Sigmoid colon (tissue), 7 donors: Measurements from ENCODE around the gene APCDD1. TPM values are rescaled to one million over a fixed set of nuclear protein-coding genes. Genes with fewer than 3 reads are reported as not detected.
A peak's percentile ranks its signal among the peaks of the same experiment; 100 is the strongest.

ENCODE experiments used
- DNase-seq: peaks from one replicate; pipeline ENCODE4 v3.0.0-alpha.2; 2019
- H3K27ac ChIP-seq, 4 donors: fragments of 200-600 bp; sonication (generic); one replicate each; pipeline ENCODE4 v1.5.1; 2016 to 2019; ENCODE audit warnings: mild to moderate bottlenecking in 1 of 4
- H3K27me3 ChIP-seq, 3 donors: fragments of 200-600 bp; sonication (generic); one replicate each; pipeline ENCODE4 v1.5.1; 2019; ENCODE audit warnings: mild to moderate bottlenecking in 1 of 3
- H3K36me3 ChIP-seq, 4 donors: fragments of 200-600 bp; sonication (generic); one replicate each; pipeline ENCODE4 v1.5.1; 2016 to 2019
- H3K4me1 ChIP-seq, 4 donors: fragments of 200-600 bp; sonication (generic); one replicate each; pipeline ENCODE4 v1.5.1; 2017 to 2019
- H3K4me3 ChIP-seq, 4 donors: fragments of 200-600 bp; sonication (generic); one replicate each; pipeline ENCODE4 v1.5.1; 2017 to 2019; ENCODE audit warnings: mild to moderate bottlenecking in 2 of 4, moderate library complexity in 1 of 4
- H3K9me3 ChIP-seq, 4 donors: fragments of 200-600 bp in 3 of 4; sonication (generic) in 3 of 4; one replicate each; pipeline versions ENCODE4 v1.5.1 to v1.6.1; 2013 to 2019
- EP300 ChIP-seq, 4 donors: sonication (generic); formaldehyde crosslinking; IDR thresholded peaks; one replicate each; pipeline ENCODE4 v1.6.1; 2017; ENCODE audit warnings: antibody characterized with exemption in 4 of 4
- POLR2A ChIP-seq, 2 donors: fragments of 450-650 bp; IDR thresholded peaks; one replicate each; pipeline ENCODE4 v1.6.1; 2016; ENCODE audit warnings: antibody characterized with exemption in 2 of 2, mild to moderate bottlenecking in 2 of 2, moderate library complexity in 2 of 2
- POLR2AphosphoS5 ChIP-seq, 4 donors: sonication (generic); formaldehyde crosslinking; IDR thresholded peaks; one replicate each; pipeline ENCODE4 v1.6.1; 2017; ENCODE audit warnings: antibody characterized with exemption in 4 of 4
- WGBS, 2 donors: extraction: QIAGEN DNeasy Blood & Tissue Kit; methylation state at CpG; one replicate each; pipeline ENCODE4 v1.1.7; 2013; 5-methylcytosine and 5-hydroxymethylcytosine counted together
- intact Hi-C: fragments of 100-400 bp; cut with DNase I; formaldehyde crosslinking; loops from one replicate; pipeline ENCODE4 v1.15.1; 2023
- polyA plus RNA-seq, 3 donors: library from polyadenylated mRNA; stranded (reverse); fragments of 200-250 nt; gene quantifications; one replicate each; pipeline ENCODE4 v1.2.3, GENCODE V29; 2013
- total RNA-seq, 4 donors: library from RNA; depleted of rRNA; stranded (reverse); fragments of >200 nt; gene quantifications; one replicate each; pipeline ENCODE4 v1.1.0, GENCODE V29; 2016
- TF ChIP-seq, protein P1 (sequence below), 4 experiments: fragments of 450-650 bp in 3 of 4; fragments of 200-600 bp in 1 of 4; IDR thresholded peaks; one replicate each; pipeline ENCODE4 v1.5.1; 2016 to 2019; ENCODE audit warnings: antibody characterized with exemption in 4 of 4, mild to moderate bottlenecking in 3 of 4, moderate library complexity in 2 of 4
- donor health status: healthy with polysubstance abuse.
- donor health status: Bipolar disorder and iron deficiency.
- donor health status: healthy.

Gene APCDD1
- total and polyA plus RNA-seq, 7 donors: 2.8 to 42.1 (median 12.9) TPM

DNA sequence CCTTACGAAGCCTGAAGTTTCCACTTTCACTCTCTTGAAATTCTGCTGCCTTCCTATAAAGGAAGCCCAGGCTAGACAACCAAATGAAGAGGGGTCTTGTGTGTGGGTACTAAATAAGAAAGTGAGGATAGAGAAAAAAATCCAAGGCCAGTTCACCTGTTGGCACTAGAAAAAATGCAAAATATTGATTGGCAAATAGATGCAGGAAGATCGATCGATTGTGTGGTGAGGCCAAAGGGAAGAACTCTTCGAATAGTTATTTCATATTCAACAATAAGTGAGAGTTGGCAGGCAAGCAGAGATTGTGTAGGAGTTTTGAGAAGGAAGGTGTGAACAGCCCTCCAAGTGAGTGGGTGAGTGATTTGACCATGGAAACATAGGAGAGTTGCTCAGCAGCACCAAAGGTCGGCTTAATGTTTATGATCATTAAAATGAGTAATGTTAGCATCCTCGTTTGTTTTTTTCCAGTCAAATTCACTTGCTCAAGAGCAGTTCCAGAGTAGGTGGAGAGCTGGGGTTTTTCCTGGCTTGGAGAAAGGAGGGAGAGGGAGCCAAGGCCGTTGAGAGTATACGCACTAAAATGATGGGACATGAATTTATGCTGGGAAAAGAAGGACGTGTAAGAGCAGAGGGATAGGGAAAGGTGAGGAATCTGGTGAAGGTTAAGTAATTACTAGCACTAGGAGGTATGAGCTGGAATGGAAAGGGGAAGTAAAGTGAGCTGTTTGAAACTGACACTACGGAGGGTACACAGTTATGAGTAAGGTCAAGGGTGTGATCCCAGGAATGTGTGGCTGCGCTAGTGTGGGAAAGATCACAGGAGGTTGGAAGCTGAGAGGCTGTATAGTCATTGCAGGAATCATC lies 70.3 kb downstream of the APCDD1 start:
- peak overlapping the region in 2 of 4 donors; percentile 82 to 92 for H3K4me3 ChIP-seq
- WGBS, 2 donors: 55 to 56% methylated on average over 11 of the region's 11 CpGs
- peaks cover 0 to 52% (median 32%) of the 10 kb centered on the region in 4 donors for H3K4me1 ChIP-seq
- intact Hi-C loops: loop anchor here (5.0 to 10.0 kb wide), 2 partner anchors 817 to 910 kb away; partner anchors contain the start of genes PPP4R1 and RAB31
- no peaks in the 10 kb centered on the region for H3K9me3 ChIP-seq
- peak overlapping the region; percentile 91 to 95 (median 92) for H3K27ac ChIP-seq
- no peaks in the 10 kb centered on the region for H3K27me3 ChIP-seq
- TF ChIP-seq POLR2AphosphoS5 (IDR thresholded peaks at IDR 0.05) (peak in 3 of 4 donors; percentile 23 to 48 (median 35)), EP300 (IDR thresholded peaks at IDR 0.05) (no peak)
- peak; percentile 80 for DNase-seq
- H3K36me3 ChIP-seq: no peaks in the 10 kb centered on the region

DNA sequence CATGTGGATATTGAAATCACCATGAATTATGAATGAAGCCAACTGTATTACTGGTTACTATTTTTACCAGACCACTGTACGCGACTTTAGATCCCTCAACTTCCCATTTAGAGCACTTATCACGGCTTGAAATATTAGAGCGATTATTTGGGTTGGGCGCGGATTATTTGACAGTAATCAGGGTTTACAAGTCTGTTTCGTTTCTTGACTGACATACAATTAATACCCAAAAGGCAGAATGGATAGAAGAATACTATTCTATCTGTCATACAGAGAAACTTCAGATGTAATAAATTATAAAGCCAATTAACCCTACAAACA lies 70.9 kb downstream of the APCDD1 start:
- peaks cover 0 to 52% (median 30%) of the 10 kb centered on the region in 4 donors for H3K4me1 ChIP-seq
- intact Hi-C loops: loop anchor here (10.0 kb wide), 1 partner anchor 911 kb away; the partner anchor contains the start of gene PPP4R1
- WGBS, 2 donors: 45 to 76% methylated on average over 7 of the region's 7 CpGs

DNA sequence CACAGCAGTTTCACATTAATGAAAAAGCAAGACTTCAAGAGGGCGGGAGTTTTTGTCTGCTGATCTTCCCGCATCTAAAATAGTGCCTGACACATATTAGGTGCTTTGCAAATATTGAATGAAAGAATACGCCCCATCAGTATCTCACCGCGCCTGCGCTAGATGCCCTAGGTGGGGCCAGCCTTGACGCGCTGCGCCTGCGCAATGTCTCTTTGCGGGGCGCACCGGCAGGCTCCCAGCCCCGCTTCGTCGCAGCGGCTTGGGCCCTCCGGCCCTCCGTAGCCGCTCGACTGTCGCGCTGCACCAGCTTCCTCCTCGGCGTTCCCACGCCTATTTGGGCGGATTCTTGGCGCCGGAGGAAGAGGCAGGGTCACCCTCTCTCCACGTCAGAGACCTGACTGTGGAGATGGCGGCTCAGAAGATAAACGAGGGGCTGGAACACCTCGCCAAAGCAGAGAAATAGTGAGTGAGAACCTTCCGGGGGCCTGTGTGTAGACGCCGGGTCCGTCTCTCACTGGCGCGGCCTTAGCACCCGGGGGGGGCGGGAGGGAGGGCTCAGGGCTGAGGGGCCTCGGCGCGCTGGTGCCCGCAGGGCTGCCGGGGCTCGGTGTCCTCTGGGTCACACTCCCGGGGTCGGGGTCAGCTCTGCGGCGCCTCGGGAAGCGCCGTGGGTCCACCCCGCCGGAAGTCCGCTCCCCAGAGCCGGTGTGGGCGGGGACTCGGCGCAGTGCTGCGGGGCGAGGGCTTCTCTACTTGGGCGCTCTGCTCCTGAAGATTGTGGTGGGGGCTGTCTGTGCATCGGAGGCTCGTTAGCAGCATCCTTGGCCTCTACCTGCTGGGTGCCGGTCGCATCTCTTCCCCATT lies 71.5 kb downstream of the APCDD1 start, which contains the start of gene NAPG:
Gene NAPG, plus strand, starts transcription at position 331 of the 864 bp plus-strand sequence. Its CDS starts 76 bp downstream, at position 407.
- 1% methylated on average over 68 of the region's 68 CpGs for WGBS, 2 donors

More for the DNA sequence above, 70.9 kb downstream of the APCDD1 start:
- H3K4me3 ChIP-seq: peak overlapping the region; percentile 78 to 93 (median 87)
- TF ChIP-seq POLR2AphosphoS5 (IDR thresholded peaks at IDR 0.05) (no peak), EP300 (IDR thresholded peaks at IDR 0.05) (no peak), POLR2A (IDR thresholded peaks at IDR 0.05) (no peak)
- TF ChIP-seq, protein P1, sequence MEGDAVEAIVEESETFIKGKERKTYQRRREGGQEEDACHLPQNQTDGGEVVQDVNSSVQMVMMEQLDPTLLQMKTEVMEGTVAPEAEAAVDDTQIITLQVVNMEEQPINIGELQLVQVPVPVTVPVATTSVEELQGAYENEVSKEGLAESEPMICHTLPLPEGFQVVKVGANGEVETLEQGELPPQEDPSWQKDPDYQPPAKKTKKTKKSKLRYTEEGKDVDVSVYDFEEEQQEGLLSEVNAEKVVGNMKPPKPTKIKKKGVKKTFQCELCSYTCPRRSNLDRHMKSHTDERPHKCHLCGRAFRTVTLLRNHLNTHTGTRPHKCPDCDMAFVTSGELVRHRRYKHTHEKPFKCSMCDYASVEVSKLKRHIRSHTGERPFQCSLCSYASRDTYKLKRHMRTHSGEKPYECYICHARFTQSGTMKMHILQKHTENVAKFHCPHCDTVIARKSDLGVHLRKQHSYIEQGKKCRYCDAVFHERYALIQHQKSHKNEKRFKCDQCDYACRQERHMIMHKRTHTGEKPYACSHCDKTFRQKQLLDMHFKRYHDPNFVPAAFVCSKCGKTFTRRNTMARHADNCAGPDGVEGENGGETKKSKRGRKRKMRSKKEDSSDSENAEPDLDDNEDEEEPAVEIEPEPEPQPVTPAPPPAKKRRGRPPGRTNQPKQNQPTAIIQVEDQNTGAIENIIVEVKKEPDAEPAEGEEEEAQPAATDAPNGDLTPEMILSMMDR (IDR thresholded peaks at IDR 0.05): no peak
- no peak for DNase-seq
- H3K27me3 ChIP-seq: no peaks in the 10 kb centered on the region
- no peaks in the 10 kb centered on the region for H3K36me3 ChIP-seq
- H3K27ac ChIP-seq: peak overlapping the region; percentile 91 to 95 (median 92)
- H3K9me3 ChIP-seq: no peaks in the 10 kb centered on the region

DNA sequence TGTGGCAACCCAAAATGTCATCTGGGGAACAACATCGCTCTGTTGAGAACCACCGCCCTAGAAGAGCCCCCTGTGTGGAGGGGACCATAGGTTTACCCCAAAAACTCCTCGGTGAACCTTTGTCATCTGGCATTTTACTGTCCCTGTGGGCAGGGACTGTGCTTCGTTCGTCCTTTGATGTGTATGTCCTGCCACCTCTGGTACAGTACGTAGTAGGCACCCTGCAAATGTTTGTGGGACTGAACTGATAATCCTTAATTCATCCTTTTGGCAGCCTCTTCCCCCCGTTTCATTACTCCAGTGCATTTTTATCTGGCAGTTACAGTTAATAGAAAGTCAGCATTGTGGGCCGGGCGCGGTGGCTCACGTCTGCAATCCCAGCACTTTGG lies 72.1 kb downstream of the APCDD1 start:
- Histone ChIP-seq H3K9me3 (no peaks in the 10 kb centered on the region), H3K4me1 (peaks cover 0 to 50% (median 33%) of the 10 kb centered on the region in 4 donors), H3K4me3 (peak overlapping the region; percentile 78 to 93 (median 87)), H3K27me3 (no peaks in the 10 kb centered on the region), H3K36me3 (peaks cover 0 to 5% (median 0%) of the 10 kb centered on the region in 4 donors), H3K27ac (peak overlapping the region; percentile 91 to 95 (median 92))
- TF ChIP-seq POLR2AphosphoS5 (IDR thresholded peaks at IDR 0.05): no peak
- TF ChIP-seq, protein P1 (IDR thresholded peaks at IDR 0.05): no peak
- TF ChIP-seq POLR2A (IDR thresholded peaks at IDR 0.05): no peak
- no peak for TF ChIP-seq EP300 (IDR thresholded peaks at IDR 0.05)
- 5 to 6% methylated on average over 11 of the region's 11 CpGs for WGBS, 2 donors
- no peak for DNase-seq
- intact Hi-C loops: loop anchor here (10.0 kb wide), 1 partner anchor 912 kb away; the partner anchor contains the start of gene PPP4R1

More for the DNA sequence above, 71.5 kb downstream of the APCDD1 start, which contains the start of gene NAPG:
- Histone ChIP-seq H3K4me1 (peaks cover 0 to 50% (median 33%) of the 10 kb centered on the region in 4 donors), H3K27me3 (no peaks in the 10 kb centered on the region), H3K36me3 (peaks cover 0 to 4% (median 0%) of the 10 kb centered on the region in 4 donors), H3K27ac (peak within 1 kb of the TSS; percentile 91 to 95 (median 92)), H3K4me3 (peak within 1 kb of the TSS; percentile 78 to 93 (median 87)), H3K9me3 (no peaks in the 10 kb centered on the region)
- DNase-seq: peak; percentile 96
- intact Hi-C loops: loop anchor here (10.0 kb wide), 1 partner anchor 911 kb away; the partner anchor contains the start of gene PPP4R1
- TF ChIP-seq EP300 (IDR thresholded peaks at IDR 0.05) (peak in 1 of 4 donors; percentile 34), POLR2AphosphoS5 (IDR thresholded peaks at IDR 0.05) (peak; percentile 79 to 86 (median 82)), POLR2A (IDR thresholded peaks at IDR 0.05) (no peak)

DNA sequence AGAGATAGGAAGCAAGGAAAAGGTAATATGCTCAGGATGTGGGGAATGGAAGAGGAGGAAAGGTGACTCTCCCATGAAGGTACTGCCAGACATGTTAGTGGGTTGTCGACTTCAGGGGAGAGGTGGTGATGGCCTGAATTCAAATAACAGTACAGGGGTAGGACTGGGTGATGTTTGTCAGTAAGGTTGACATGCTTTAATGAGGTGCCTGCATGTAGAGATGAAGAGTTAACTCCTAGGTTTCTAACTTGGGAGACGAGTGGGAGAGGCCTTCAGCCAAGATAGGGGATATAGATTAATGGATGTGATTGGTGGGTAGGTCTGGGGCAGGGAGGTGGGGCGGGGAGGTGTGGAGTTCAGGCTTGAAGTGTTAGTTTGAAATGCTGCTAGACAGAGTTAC lies 74.0 kb downstream of the APCDD1 start:
- DNase-seq: no peak
- no peak for TF ChIP-seq POLR2AphosphoS5 (IDR thresholded peaks at IDR 0.05)
- TF ChIP-seq, protein P1 (IDR thresholded peaks at IDR 0.05): no peak
- TF ChIP-seq POLR2A (IDR thresholded peaks at IDR 0.05): no peak
- no peak for TF ChIP-seq EP300 (IDR thresholded peaks at IDR 0.05)
- WGBS, 2 donors: 73 to 87% methylated on average over 3 of the region's 3 CpGs
- Histone ChIP-seq H3K36me3 (peaks cover 0 to 7% (median 0%) of the 10 kb centered on the region in 4 donors), H3K4me1 (peaks cover 0 to 50% (median 33%) of the 10 kb centered on the region in 4 donors), H3K27ac (no peak overlapping the region), H3K27me3 (no peaks in the 10 kb centered on the region), H3K4me3 (no peak overlapping the region), H3K9me3 (no peaks in the 10 kb centered on the region)
- intact Hi-C loops: loop anchor here (10.0 kb wide), 1 partner anchor 914 kb away; the partner anchor contains the start of gene PPP4R1
